ENCODE results near the gene LDLRAD4.

DNA sequence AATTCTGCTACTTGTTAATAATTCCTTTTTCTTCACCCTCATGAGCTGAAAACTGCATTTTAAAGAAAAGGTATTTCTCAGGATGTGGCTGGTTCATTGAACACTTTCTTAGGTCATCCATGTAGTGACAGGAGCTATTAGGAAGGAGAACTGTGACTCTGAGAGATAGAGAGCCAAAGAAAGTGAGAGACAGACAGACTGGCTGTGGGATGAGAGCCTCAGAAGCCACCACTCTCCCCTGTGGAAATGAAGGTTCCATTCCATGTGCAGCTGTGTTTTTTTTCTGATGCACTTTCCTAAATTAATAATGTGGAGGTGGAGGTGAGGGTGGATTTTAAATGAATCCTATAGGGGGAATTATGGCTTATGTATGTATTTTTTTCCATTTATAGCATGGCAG is 394.5 kb downstream of the LDLRAD4 start:
- no peak for TF ChIP-seq CTCF (conservative IDR thresholded peaks at IDR 0.05; ENCODE audit: low read depth in 2 of 2)
- TF ChIP-seq, protein P1, sequence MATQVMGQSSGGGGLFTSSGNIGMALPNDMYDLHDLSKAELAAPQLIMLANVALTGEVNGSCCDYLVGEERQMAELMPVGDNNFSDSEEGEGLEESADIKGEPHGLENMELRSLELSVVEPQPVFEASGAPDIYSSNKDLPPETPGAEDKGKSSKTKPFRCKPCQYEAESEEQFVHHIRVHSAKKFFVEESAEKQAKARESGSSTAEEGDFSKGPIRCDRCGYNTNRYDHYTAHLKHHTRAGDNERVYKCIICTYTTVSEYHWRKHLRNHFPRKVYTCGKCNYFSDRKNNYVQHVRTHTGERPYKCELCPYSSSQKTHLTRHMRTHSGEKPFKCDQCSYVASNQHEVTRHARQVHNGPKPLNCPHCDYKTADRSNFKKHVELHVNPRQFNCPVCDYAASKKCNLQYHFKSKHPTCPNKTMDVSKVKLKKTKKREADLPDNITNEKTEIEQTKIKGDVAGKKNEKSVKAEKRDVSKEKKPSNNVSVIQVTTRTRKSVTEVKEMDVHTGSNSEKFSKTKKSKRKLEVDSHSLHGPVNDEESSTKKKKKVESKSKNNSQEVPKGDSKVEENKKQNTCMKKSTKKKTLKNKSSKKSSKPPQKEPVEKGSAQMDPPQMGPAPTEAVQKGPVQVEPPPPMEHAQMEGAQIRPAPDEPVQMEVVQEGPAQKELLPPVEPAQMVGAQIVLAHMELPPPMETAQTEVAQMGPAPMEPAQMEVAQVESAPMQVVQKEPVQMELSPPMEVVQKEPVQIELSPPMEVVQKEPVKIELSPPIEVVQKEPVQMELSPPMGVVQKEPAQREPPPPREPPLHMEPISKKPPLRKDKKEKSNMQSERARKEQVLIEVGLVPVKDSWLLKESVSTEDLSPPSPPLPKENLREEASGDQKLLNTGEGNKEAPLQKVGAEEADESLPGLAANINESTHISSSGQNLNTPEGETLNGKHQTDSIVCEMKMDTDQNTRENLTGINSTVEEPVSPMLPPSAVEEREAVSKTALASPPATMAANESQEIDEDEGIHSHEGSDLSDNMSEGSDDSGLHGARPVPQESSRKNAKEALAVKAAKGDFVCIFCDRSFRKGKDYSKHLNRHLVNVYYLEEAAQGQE (IDR thresholded peaks at IDR 0.05; ENCODE audit: unreplicated experiment) = no peak
- TF ChIP-seq POLR2AphosphoS5 (IDR thresholded peaks at IDR 0.05; ENCODE audit: low read depth) = no peak
- no peak for TF ChIP-seq EZH2 (IDR thresholded peaks at IDR 0.05; ENCODE audit: low read depth, unreplicated experiment)
- no peak for TF ChIP-seq EZH2phosphoT487 (IDR thresholded peaks at IDR 0.05; ENCODE audit: unreplicated experiment)

Data from GM23338 (cell line).